ENCODE measurements around the gene OR2H2.

- no peak for TF ChIP-seq ZNF70 (CRISPR knock-in tag; IDR thresholded peaks at IDR 0.05)
- TF ChIP-seq ARNTL (CRISPR knock-in tag; IDR thresholded peaks at IDR 0.05; ENCODE audit: borderline replicate concordance, low read depth) = no peak
- no peak for TF ChIP-seq ZFP30 (CRISPR knock-in tag; IDR thresholded peaks at IDR 0.05)
- TF ChIP-seq PATZ1 (CRISPR knock-in tag; IDR thresholded peaks at IDR 0.05; ENCODE audit: borderline replicate concordance) = no peak
- no peak for TF ChIP-seq RARB (CRISPR knock-in tag; IDR thresholded peaks at IDR 0.05)
- TF ChIP-seq ZFP3 (CRISPR knock-in tag; IDR thresholded peaks at IDR 0.05) = no peak
- TF ChIP-seq ESRRG (CRISPR knock-in tag; IDR thresholded peaks at IDR 0.05) = no peak
- no peak for TF ChIP-seq PPARA (CRISPR knock-in tag; IDR thresholded peaks at IDR 0.05; ENCODE audit: borderline replicate concordance)
Observed at GRCh38 chr6:29624520-29624961, 39.6 kb downstream of the OR2H2 start.
